ENCODE results near the gene APBA2.

DNA sequence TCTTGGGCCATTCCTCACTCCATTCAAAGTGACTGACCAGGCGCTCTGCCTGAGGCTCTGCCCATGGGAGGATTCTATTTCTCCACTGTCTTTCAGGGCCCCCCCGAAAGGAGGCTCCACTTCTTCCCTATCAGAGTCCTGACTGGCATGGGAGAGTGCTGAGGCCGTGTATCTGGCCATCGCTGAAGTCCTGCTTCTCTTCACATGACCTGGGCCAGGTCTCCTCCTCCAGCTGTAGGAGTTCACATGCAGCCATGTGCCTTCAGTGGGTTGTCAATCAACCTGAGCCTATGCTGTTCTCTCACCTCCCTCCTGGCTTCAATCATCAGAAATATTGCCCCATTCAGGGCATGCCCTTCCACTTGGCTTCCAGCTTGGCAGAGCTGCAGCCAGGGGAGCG, 12.8 kb upstream of the APBA2 start:
- TF ChIP-seq POLR2A (IDR thresholded peaks at IDR 0.05) = no peak
- TF ChIP-seq, protein P1, sequence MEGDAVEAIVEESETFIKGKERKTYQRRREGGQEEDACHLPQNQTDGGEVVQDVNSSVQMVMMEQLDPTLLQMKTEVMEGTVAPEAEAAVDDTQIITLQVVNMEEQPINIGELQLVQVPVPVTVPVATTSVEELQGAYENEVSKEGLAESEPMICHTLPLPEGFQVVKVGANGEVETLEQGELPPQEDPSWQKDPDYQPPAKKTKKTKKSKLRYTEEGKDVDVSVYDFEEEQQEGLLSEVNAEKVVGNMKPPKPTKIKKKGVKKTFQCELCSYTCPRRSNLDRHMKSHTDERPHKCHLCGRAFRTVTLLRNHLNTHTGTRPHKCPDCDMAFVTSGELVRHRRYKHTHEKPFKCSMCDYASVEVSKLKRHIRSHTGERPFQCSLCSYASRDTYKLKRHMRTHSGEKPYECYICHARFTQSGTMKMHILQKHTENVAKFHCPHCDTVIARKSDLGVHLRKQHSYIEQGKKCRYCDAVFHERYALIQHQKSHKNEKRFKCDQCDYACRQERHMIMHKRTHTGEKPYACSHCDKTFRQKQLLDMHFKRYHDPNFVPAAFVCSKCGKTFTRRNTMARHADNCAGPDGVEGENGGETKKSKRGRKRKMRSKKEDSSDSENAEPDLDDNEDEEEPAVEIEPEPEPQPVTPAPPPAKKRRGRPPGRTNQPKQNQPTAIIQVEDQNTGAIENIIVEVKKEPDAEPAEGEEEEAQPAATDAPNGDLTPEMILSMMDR (IDR thresholded peaks at IDR 0.05) = no peak
